Upper lobe of left lung (tissue), 4 donors: Measurements from ENCODE around the gene SCAMP1.

ENCODE experiments used
- EP300 ChIP-seq, 4 donors: sonication (generic); formaldehyde crosslinking; IDR thresholded peaks; one replicate each; pipeline ENCODE4 v1.5.1; 2017; ENCODE audit warnings: antibody characterized with exemption in 4 of 4, control low read depth in 2 of 4
- POLR2A ChIP-seq, 4 donors: fragments of 450-650 bp; IDR thresholded peaks; one replicate each; pipeline ENCODE4 v1.5.1; 2016 to 2017; ENCODE audit warnings: antibody characterized with exemption in 4 of 4, mild to moderate bottlenecking in 2 of 4
- POLR2AphosphoS5 ChIP-seq, 2 donors: sonication (generic); formaldehyde crosslinking; IDR thresholded peaks; one replicate each; pipeline ENCODE4 v1.5.1; 2017; ENCODE audit warnings: antibody characterized with exemption in 2 of 2
- TF ChIP-seq, protein P1 (sequence below), 6 experiments: fragments of 450-650 bp in 4 of 6; fragments of 200-600 bp in 2 of 6; sonication (generic) in 2 of 6; IDR thresholded peaks; one replicate each; pipeline ENCODE4 v1.5.1; 2016 to 2019; ENCODE audit warnings: antibody characterized with exemption in 6 of 6

DNA sequence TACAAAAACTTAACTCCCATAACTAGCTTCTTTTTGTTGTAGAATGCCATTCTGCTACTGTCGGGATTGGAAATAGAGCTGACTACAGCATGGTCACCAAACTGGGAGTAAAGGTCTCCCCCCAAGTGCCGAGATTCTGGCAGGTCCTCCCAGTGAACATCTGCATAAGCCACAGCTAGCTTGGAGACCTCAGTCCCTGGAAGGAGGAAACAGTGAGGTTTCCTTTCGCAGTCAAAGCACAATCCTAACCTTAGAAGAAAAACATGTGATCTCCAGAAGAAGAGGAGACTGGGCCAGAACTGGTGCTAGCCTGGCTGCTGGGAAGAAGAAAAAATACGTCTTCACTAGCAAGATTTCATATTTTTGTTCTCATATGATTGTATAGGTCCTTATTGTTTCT is 127.4 kb downstream of the SCAMP1 start:
- TF ChIP-seq EP300 (IDR thresholded peaks at IDR 0.05): no peak
- no peak for TF ChIP-seq POLR2A (IDR thresholded peaks at IDR 0.05)
- TF ChIP-seq, protein P1, sequence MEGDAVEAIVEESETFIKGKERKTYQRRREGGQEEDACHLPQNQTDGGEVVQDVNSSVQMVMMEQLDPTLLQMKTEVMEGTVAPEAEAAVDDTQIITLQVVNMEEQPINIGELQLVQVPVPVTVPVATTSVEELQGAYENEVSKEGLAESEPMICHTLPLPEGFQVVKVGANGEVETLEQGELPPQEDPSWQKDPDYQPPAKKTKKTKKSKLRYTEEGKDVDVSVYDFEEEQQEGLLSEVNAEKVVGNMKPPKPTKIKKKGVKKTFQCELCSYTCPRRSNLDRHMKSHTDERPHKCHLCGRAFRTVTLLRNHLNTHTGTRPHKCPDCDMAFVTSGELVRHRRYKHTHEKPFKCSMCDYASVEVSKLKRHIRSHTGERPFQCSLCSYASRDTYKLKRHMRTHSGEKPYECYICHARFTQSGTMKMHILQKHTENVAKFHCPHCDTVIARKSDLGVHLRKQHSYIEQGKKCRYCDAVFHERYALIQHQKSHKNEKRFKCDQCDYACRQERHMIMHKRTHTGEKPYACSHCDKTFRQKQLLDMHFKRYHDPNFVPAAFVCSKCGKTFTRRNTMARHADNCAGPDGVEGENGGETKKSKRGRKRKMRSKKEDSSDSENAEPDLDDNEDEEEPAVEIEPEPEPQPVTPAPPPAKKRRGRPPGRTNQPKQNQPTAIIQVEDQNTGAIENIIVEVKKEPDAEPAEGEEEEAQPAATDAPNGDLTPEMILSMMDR (IDR thresholded peaks at IDR 0.05): no peak
- no peak for TF ChIP-seq POLR2AphosphoS5 (IDR thresholded peaks at IDR 0.05)
